A549 (cell line): ENCODE data around the gene CARD8.

Experiments used
- CHD2 ChIP-seq: fragments of 150-350 bp; IDR thresholded peaks from 2 replicates; pipeline ENCODE4 v1.6.1; 2014; ENCODE audit warnings: low read length; ENCODE audit not compliant: partially characterized antibody
- CTCF ChIP-seq: fragments of >200 bp; sonication (Bioruptor Twin); formaldehyde crosslinking; IDR thresholded peaks from 3 replicates; pipeline ENCODE4 v1.5.1; 2016
- EHMT2 ChIP-seq: fragments of 200-600 bp; sonication (generic); IDR thresholded peaks from 2 replicates; pipeline ENCODE4 v1.6.1; 2016; ENCODE audit warnings: antibody characterized with exemption, low read depth, mild to moderate bottlenecking, moderate library complexity
- ESRRA ChIP-seq: fragments of 150-350 bp; IDR thresholded peaks from 2 replicates; pipeline ENCODE4 v1.6.1; 2014; ENCODE audit warnings: mild to moderate bottlenecking, low read length, borderline replicate concordance
- GATA3 ChIP-seq: IDR thresholded peaks from 2 replicates; pipeline ENCODE4 v1.6.1; 2012; ENCODE audit warnings: borderline replicate concordance
- HDAC2 ChIP-seq: fragments of 200-600 bp; sonication (generic); IDR thresholded peaks from 2 replicates; pipeline ENCODE4 v1.6.1; 2016
- HMGXB4 ChIP-seq: fragments of 250-450 bp; sonication (Bioruptor Pico); IDR thresholded peaks from 2 replicates; pipeline ENCODE4 v1.5.0; 2021; ENCODE audit warnings: mild to moderate bottlenecking, moderate library complexity, borderline replicate concordance
- PBX3 ChIP-seq: IDR thresholded peaks from 2 replicates; pipeline ENCODE4 v1.6.1; 2012
- POLR2A ChIP-seq: IDR thresholded peaks from 2 replicates; pipeline ENCODE4 v1.6.1; 2012; ENCODE audit warnings: mild to moderate bottlenecking, low read length
- RCOR1 ChIP-seq: fragments of 150-350 bp; IDR thresholded peaks from 2 replicates; pipeline ENCODE4 v1.6.1; 2014; ENCODE audit warnings: antibody characterized with exemption, low read length, low read depth
- REST ChIP-seq: fragments of 200-600 bp; sonication (generic); IDR thresholded peaks from 2 replicates; pipeline ENCODE4 v1.6.1; 2016; ENCODE audit warnings: antibody characterized with exemption, mild to moderate bottlenecking, moderate library complexity
- SMC3 ChIP-seq: fragments of >200 bp; sonication (Bioruptor Twin); formaldehyde crosslinking; IDR thresholded peaks from 3 replicates; pipeline ENCODE4 v1.6.1; 2018; ENCODE audit warnings: inconsistent platforms

GRCh38 chr19:48210005-48210404 lies 45.7 kb downstream of the CARD8 start:
- TF ChIP-seq RCOR1 (no peak), CTCF (no peak), REST (no peak), POLR2A (no peak), EHMT2 (no peak), ESRRA (no peak), CHD2 (no peak), GATA3 (no peak), HMGXB4 (no peak), SMC3 (no peak), PBX3 (no peak), HDAC2 (no peak)
